GM21737 (cell line): ENCODE data around the gene HTT.
"Not testable (repeated sequence)": the region's sequence is repeated elsewhere in the genome, so short reads cannot be mapped to it uniquely, and the experiment has no call there.

Experiments
- ATAC-seq: cut with Tn5 transposase; IDR thresholded peaks from one replicate; pipeline ENCODE4 v1.9.1; 2021; ENCODE audit warnings: mild to moderate bottlenecking, moderate library complexity; ENCODE audit not compliant: unreplicated experiment

Gene HTT

DNA sequence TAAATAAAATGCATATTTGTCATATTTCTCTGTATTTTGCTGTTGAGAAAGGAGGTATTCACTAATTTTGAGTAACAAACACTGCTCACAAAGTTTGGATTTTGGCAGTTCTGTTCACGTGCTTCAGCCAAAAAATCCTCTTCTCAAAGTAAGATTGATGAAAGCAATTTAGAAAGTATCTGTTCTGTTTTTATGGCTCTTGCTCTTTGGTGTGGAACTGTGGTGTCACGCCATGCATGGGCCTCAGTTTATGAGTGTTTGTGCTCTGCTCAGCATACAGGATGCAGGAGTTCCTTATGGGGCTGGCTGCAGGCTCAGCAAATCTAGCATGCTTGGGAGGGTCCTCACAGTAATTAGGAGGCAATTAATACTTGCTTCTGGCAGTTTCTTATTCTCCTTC is 3.3 kb downstream of the HTT start:
- ATAC-seq = peak; percentile 21

DNA sequence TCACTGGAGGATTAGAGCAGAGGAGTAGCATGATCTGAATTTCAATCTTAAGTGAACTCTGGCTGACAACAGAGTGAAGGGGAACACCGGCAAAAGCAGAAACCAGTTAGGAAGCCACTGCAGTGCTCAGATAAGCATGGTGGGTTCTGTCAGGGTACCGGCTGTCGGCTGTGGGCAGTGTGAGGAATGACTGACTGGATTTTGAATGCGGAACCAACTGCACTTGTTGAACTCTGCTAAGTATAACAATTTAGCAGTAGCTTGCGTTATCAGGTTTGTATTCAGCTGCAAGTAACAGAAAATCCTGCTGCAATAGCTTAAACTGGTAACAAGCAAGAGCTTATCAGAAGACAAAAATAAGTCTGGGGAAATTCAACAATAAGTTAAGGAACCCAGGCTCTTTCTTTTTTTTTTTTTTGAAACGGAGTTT is 5.2 kb downstream of the HTT start:
- ATAC-seq = peak; percentile 29

DNA sequence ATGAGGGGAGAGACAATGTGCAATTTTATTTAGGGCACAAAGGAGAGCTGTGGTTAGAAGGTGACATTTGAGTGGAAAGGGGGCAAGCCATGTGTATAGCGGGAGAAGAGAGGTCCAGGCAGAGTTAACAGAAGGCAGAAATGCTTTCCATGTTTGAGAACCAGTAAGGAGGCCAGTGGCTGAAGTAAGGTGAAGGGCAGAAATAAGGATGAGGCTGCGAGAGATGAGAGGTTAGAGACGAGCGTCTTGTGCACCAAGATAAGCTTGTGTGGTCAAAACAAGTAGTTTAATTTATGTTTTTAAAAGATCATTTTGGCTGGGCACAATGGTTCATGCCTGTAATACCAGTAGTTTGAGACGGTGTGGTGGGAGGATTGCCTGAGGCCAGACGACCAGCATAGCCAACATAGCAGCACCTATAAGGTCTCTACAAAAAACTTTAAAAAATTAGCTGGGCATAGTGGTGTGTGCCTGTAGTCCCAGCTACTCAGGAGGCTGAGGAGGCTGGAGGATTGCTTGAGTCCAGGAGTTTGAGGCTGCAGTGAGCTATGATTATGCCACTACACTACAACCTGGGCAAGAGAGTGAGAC is 8.5 kb downstream of the HTT start:
- no peak for ATAC-seq

DNA sequence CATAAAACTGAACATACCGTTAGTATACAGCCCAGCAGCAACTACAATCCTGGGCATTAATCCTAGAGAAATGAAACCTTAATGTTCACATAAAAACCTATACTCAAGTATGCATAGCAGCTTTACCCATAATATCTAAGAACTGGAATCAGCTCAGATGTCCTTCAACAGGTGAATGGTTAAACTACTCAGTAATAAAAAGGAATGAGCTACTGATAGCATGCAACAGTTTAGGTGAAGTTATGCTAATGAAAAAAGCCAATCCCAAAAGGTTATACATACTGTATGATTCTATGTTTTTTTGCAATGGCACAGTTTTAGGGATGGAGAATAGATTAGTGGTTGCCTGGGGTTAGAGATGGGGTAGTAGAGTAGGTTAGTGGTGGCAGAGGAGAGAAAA is 9.3 kb downstream of the HTT start:
- no peak for ATAC-seq

DNA sequence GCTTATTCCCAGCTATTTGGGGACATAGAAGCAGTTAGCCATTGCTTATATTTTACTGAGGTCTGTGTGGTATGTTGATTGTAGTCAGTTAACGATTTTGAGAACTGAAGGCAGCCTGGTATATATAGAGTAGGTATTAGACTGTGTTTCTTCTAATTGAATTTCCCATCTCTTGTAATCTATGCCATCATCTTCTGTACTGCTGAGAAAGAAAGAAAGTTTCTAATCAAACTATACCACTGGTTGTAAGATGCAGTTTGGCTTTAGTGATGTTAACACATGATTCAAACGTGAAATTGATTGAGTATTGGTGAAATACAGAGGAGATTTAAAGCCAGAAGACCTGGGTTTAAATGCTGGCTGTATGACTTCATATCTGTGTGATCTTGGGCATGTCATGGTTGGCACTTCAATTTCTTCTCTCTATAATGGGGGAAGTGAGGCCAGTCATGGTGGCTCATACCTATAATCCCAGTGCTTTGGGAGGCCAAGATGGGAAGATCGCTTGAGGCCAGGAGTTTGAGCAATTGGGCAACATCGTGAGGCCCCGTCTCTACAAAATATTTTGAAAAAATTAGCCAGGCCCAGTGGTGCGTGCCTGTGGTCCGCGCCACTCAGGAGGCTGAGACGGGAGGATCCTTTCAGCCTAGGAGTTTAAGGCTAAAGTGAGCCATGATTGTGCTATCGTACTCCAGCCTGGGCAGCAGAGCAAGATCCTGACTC is 11.6 kb downstream of the HTT start:
- ATAC-seq = no peak

DNA sequence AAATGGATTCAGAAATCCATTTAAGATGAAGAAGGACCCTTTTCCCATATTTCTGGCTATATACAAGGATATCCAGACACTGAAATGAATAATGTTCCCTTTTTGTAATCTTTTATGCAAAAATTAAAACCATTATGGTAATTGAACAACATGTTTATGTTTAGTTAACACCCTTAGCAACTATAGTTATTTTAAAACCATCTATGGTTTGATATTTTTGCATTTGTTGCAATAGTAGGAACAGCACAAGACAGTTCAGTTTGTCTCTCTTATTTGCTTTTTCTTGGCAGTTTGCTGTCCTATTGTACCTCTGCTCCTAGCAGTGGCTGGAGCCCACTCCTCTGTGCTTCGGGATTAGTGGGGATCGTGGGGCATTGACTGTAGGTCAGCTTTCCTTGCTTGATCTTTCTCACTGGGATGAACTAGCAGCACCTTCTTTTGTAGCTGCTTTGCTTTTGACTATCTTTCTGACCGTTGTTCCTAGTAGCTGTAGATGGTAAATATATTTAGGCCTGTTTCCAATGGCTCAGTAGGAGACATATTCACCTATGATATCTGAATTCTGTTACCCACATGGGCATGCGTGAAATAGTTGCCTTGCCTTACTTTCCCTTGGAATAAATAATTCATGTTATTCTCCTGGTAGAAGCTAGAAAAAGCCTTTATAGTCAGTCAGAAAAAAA is 12.8 kb downstream of the HTT start:
- ATAC-seq = no peak

DNA sequence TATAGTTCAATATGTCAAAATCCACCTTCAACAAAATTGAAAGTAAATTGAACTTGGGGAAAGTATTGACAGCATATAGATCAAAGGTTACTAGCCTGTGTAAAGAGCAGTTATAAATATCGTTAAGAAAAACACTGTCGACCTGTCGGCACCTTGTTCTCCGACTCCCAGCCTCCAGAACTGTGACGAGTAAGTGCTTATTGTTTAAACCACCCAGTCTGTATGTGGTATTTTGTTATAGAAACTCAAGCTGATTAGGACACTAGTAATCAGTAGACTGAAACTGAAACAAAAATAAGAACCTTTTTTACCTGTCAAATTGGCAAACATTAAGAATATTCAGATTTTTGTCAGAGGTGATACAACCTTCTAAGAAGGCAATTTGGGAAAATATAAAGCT is 17.0 kb downstream of the HTT start:
- ATAC-seq = no peak

DNA sequence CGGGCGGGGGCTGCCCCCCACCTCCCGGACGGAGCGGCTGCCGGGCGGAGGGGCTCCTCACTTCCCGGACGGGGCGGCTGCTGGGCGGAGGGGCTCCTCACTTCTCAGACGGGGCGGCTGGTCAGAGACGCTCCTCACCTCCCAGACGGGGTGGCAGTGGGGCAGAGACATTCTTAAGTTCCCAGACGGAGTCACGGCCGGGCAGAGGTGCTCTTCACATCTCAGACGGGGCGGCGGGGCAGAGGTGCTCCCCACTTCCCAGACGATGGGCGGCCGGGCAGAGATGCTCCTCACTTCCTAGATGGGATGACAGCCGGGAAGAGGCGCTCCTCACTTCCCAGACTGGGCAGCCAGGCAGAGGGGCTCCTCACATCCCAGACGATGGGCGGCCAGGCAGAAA is 20.2 kb downstream of the HTT start:
- not testable (repeated sequence) for ATAC-seq

DNA sequence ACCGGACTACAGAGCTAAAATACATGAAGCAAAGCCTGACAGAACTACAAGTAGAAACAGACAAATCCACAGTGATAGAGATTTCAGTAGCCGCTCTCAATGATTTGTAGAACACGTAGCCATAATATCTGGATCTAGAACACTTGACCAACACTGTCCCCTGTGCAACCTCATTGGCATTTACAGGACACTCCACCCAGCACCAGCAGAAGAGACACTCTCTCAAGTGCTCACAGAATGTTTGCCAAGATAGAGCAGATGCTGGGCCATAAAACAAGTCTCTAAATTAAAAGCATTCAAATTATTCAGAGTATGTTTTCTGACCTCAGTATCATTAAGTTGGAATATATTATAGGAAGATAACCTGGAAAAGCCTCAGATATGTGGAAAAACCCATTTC is 21.7 kb downstream of the HTT start:
- no peak for ATAC-seq

DNA sequence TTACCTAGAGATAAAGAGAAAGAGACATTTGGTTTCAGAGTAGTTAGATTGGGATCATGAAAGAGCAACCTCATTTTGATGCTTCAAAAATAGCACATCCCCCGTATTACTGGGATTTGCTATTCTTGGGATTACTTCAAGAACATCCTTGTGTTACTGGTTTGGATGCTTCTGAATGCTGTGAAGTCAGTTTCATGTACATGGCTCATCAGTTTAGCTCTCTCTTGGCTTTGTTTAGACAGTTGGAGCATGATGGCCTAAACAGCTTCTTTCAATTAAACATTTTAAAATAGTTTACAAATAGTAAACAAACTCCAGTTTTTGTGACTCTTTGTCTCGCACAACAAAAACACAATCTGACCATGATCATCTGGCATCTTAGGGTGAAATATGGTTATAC is 23.9 kb downstream of the HTT start:
- no peak for ATAC-seq

DNA sequence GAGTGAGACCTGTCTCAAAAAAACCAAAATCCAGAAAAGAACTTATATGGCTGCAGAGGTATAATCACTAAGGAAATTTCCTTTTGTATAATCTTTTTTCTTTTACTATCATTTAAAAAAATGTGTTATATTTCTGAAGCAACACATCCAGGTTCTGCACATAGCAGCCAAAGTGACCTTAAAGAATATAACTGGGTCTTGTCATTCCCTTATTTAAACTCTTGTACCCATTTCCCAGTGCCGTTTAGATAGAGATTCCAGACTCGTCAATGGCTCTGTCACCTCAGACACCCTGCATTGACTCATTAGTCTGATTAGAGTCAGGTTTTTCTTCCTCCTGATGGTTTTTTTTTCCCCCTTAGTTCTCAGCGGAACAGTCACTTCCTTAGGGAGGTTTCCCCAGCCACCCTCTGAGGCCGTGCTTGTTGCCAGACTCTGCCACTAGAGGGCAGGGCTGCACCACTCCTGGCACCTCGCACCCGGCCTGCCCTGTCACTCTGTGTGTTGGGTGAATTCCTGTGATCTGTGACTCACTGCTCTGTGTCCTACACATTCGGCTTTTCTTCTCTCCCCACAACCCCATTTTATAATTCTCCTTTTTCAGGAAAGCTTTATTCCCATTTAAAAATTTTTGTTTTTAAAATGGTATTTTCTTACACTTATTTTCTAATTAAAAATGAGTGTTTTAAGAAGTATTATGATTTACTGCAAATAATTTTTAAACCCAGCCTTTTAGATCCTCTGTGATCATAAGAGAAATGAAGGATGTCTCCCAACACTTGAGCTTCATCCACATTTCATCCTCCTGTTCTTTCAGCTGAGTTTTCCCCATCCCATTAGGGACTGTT is 32.1 kb downstream of the HTT start:
- peak; percentile 96 for ATAC-seq

DNA sequence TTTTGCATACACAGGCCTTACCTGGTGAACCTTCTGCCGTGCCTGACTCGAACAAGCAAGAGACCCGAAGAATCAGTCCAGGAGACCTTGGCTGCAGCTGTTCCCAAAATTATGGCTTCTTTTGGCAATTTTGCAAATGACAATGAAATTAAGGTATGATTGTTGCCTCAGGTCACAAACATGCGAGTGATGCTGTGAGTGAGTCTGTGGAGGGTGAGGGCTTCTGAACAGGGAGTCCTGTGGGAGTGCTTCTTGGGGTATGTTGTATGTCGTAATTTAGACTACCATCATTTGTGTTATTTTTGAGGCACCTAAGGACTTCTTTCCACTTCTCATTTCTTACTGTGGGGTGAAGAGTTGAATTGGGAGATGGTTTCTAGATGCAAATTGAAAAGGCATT is 32.8 kb downstream of the HTT start:
- ATAC-seq = no peak

DNA sequence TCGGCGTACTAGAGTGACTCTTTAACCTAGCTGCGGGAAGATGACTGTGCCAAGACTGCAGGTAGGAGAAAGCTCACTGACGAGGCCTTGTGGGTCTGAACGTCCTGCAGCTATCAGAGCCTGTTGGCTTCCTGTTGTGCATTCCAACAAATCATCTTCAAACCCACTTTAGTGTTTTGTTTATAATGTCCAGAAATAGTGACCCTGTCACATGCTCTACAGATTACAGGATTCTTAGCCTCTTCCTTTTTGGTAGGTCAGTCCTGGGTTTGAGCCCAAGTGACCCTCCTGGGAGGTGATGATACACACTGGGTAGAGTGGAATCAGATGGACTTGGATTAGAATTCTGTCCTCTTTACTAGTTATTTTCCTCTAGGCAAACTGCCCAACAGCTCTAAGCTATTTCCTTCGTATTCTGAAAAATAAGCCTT is 33.2 kb downstream of the HTT start:
- no peak for ATAC-seq

DNA sequence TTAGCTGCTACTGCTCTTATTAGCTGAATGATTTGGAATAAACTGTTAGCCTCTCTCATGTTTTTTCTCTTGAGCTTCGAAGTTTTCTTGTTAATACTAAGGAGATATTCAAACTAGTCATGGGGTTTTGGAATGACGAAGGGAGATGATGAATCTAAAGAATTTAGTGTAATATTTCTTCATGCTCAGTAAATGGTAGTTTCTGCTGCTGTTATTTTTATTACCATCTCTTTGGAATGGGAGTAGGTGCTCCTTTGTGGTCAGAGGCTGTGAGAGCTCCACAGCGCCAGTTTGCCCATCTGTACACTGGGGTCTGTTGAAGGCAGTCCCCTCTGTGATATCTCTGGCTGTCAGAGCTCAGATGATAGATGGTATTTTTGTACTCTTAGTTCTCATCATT is 33.7 kb downstream of the HTT start:
- ATAC-seq = no peak

DNA sequence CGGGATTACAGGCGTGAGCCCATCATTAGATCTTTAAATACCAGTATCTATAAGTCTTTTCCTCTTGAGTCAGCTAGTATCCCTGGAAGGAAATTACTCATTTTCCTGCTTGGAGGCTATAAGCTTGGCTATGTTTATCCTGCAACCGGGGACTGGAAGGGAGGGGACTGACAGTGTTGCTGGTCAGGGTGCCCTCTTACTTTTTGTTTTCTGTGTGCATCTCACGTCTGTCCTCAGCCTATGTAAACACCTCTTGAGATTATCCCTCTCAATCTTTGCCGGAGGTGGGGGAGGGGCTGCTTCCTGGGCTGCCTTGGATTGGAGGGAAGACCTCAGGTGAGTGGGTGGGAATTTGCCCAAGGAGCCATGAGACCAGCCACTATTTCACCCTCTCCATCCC is 37.0 kb downstream of the HTT start:
- ATAC-seq = no peak

DNA sequence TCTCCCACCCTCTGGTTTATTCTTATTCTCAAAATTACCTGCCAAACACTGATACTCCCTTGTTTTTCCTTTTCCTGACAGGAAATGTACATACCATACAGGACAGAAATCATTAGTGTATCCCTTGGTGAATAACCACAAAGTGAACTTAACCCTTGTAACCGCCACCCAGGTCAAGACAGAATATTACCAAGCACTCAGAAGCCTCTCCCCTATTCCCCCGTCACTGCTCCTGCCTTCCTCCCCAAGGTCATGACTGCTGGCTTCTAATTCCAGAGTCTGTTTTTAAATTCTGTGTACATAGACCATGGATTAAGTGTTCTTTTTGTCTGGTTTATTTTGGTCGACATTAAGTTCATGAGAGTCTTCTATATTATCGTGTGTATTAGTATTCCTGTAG is 37.7 kb downstream of the HTT start:
- no peak for ATAC-seq

DNA sequence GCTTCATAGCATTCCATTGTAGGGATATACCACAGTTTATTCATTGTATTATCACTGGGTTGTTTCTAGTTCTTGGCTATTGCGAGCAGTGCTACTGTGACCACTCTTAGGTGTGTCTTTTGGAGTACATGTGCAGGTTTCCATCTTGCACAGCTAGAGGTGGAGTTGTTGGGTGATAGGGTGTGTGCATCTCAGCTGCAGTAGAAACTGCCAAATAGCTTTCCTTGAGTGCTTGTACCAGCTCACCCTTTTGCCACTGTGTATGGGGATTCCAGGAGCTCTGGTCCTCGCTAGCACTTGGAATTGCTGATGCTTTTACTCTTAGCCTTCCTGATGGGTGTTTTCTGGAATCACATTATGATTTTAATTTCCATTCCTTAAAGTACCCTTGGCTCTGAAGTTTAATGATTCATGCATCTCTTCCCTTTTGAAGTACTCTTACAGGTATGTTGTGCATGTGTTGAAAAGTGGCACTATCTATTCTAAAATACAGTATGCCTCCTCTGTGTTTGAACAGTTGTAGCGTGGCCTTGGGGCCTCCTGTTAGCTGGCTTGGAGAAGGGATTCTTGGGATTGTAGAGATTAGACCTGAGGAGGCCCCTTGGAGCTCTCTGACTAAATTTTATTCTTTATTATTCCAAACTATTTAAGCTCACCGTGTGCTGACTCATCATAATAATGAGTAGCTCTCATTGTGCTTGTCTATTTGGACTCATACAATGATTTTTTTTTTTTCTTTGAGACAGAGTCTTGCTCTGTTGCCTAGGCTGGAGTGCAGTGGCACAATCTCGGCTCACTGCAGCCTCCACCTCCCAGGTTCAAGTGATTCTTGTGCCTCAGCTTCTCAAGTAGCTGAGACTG is 38.4 kb downstream of the HTT start:
- ATAC-seq = no peak

DNA sequence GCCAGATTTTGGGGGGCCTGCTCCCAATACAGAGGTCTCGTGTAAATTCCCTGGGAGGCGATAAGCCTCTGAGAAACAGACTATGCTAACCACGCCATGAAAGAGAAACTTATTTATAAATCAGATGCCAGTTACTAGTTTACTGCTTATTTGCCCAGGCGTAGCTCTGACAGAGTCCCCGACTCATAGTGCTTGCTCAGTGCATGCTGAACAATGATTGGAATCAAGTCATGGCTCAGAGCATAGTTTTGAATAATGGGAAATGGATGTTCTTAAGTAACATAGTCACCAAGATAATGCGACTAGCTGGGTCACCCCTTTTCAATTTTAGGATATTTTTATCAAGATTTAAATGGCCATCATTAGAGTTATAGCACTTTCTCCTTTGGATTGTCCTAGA is 39.9 kb downstream of the HTT start:
- no peak for ATAC-seq

DNA sequence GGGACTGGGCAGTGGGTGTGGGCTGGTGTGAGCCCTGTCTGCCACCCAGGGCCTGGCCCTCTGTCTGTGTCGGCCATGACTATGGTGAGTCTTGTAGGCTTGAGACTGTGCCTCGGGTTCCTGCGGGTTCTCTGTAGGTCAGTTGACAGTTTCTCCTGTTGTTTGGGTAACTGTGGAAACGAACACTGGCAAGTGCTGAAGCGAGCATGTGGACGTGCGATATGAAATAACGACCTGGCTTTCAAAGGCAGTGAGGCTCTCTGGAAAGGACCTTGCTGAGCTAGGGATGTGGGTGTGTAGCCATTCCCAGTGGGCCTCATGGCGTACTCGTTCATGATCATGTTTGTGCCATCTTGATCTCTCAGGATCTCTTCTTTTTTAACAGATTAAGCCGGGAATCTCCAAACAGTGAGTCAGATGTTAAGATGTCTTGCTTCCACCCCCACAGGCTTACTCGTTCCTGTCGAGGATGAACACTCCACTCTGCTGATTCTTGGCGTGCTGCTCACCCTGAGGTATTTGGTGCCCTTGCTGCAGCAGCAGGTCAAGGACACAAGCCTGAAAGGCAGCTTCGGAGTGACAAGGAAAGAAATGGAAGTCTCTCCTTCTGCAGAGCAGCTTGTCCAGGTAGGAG is 41.3 kb downstream of the HTT start:
- no peak for ATAC-seq

DNA sequence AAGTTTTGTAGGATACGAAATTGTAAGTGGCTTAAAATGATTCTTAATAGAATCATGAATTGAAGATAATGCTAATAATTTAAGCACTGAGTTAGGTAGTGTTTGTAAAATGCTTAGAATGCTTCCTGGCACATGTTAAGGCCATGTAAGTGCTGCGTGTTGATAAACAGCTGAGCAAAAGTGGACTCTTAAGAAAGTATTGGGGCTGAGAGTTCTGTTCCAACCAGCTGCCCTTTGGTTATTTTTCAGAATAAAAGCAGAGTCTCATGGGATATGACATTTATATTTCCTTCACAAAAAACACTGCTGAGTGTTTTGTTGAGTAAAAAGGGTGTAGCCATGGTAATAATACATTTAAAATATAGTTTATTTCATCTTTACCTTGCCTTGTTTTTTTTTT is 42.5 kb downstream of the HTT start:
- no peak for ATAC-seq
